T-cell (primary cell): ENCODE data around the gene LRRC2. TPM values are rescaled to one million over a fixed set of nuclear protein-coding genes. Genes with fewer than 3 reads are reported as not detected.

ENCODE experiments used
- ATAC-seq, 4 experiments: fragments of 200-7000 bp in 3 of 4; fragments of 150-1000 bp in 1 of 4; cut with Tn5 transposase; replicated peaks in 1 of 4; 1 replicate in 3 of 4; 2 replicates in 1 of 4; pipeline ENCODE4 v1.10.0; 2021; ENCODE audit warnings: moderate library complexity in 3 of 4, mild to moderate bottlenecking in 2 of 4, moderate number of reproducible peaks in 1 of 4
- CTCF ChIA-PET, 2 donors: fragments of 300-600 bp; sonication (Branson Sonifier 250); formaldehyde crosslinking; loops; one replicate each; lab custom pipeline; 2022; ENCODE audit warnings: antibody characterized with exemption in 2 of 2; lab: Charles Lee
- POLR2A ChIA-PET, 2 donors: fragments of 300-600 bp; sonication (Branson Sonifier 250); formaldehyde crosslinking; loops; one replicate each; lab custom pipeline; 2022; ENCODE audit warnings: antibody characterized with exemption in 2 of 2; lab: Charles Lee
- DNase-seq, 35 experiments: peaks; one replicate each; pipeline versions ENCODE4 v3.0.0 to v3.0.0-alpha.2; 2013 to 2023
- H3K27ac ChIP-seq: one replicate; pipeline ENCODE4 v1.5.1; 2013; ENCODE audit warnings: low read length
- H3K27me3 ChIP-seq, 2 experiments: replicated peaks in 1 of 2; 1 replicate in 1 of 2; 2 replicates in 1 of 2; pipeline versions ENCODE4 v1.6.1 to v1.7.0; 2013; ENCODE audit warnings: low read length in 1 of 2, mixed read lengths in 1 of 2; ENCODE audit not compliant: control insufficient read depth in 2 of 2, insufficient read depth in 2 of 2; ENCODE audit errors: extremely low read depth in 1 of 2
- H3K36me3 ChIP-seq, 2 donors: 1 replicate in 1 of 2; 2 replicates in 1 of 2; pipeline versions ENCODE4 v1.6.1 to v1.7.0; 2013; ENCODE audit warnings: low read length in 1 of 2; ENCODE audit not compliant: control insufficient read depth in 2 of 2, insufficient read depth in 1 of 2; ENCODE audit errors: extremely low read depth in 1 of 2
- H3K4me1 ChIP-seq, 2 experiments: 1 replicate in 1 of 2; 2 replicates in 1 of 2; pipeline versions ENCODE4 v1.6.1 to v1.7.0; 2013; ENCODE audit warnings: low read length in 2 of 2, mixed read lengths in 1 of 2; ENCODE audit not compliant: insufficient read depth in 2 of 2, control insufficient read depth in 1 of 2; ENCODE audit errors: extremely low read depth in 1 of 2
- H3K4me3 ChIP-seq, 2 donors: 1 replicate in 1 of 2; 2 replicates in 1 of 2; pipeline versions ENCODE4 v1.5.1 to v1.7.0; 2013; ENCODE audit warnings: mild to moderate bottlenecking in 2 of 2, low read length in 1 of 2, moderate library complexity in 1 of 2; ENCODE audit not compliant: control insufficient read depth in 1 of 2; ENCODE audit errors: extremely low read depth in 1 of 2
- H3K9me3 ChIP-seq: 2 replicates; pipeline ENCODE4 v1.7.0; 2013
- H3K27ac Mint-ChIP-seq, 2 donors: one replicate each; pipeline ENCODE4 v1.8.0; 2020 to 2021; ENCODE audit warnings: mild to moderate bottlenecking in 2 of 2, mixed read lengths in 2 of 2
- H3K27me3 Mint-ChIP-seq, 2 donors: one replicate each; pipeline ENCODE4 v1.8.0; 2021 to 2022; ENCODE audit warnings: mixed read lengths in 2 of 2
- H3K36me3 Mint-ChIP-seq: one replicate; pipeline ENCODE4 v1.8.0; 2021; ENCODE audit warnings: mixed read lengths
- H3K4me1 Mint-ChIP-seq, 3 donors: one replicate each; pipeline ENCODE4 v1.8.0; 2020 to 2022; ENCODE audit warnings: mixed read lengths in 3 of 3, mild to moderate bottlenecking in 1 of 3
- H3K4me3 Mint-ChIP-seq, 3 donors: one replicate each; pipeline ENCODE4 v1.8.0; 2020 to 2022; ENCODE audit warnings: mild to moderate bottlenecking in 3 of 3, mixed read lengths in 3 of 3, moderate library complexity in 3 of 3
- H3K9me3 Mint-ChIP-seq, 3 donors: one replicate each; pipeline ENCODE4 v1.8.0; 2020 to 2022; ENCODE audit warnings: mixed read lengths in 3 of 3
- WGBS: methylation state at CpG from one replicate; pipeline ENCODE4 v1.1.5; 2013; ENCODE audit warnings: missing lambda C conversion rate; ENCODE audit not compliant: insufficient coverage; 5-methylcytosine and 5-hydroxymethylcytosine counted together
- total RNA-seq, 35 experiments: library from RNA in 6 of 35; stranded (reverse) in 6 of 35; fragments of 120-200 nt in 1 of 35; gene quantifications; one replicate each; pipeline versions ENCODE4 v1.2.1 to v1.2.4 and lab custom pipeline; 2013 to 2026

Gene LRRC2
- total RNA-seq, 5 donors from 2014 or later (not counting 1 experiment from before 2014, with no cell fraction given) = 0.30 to 1.9 (median 1.0) TPM

DNA sequence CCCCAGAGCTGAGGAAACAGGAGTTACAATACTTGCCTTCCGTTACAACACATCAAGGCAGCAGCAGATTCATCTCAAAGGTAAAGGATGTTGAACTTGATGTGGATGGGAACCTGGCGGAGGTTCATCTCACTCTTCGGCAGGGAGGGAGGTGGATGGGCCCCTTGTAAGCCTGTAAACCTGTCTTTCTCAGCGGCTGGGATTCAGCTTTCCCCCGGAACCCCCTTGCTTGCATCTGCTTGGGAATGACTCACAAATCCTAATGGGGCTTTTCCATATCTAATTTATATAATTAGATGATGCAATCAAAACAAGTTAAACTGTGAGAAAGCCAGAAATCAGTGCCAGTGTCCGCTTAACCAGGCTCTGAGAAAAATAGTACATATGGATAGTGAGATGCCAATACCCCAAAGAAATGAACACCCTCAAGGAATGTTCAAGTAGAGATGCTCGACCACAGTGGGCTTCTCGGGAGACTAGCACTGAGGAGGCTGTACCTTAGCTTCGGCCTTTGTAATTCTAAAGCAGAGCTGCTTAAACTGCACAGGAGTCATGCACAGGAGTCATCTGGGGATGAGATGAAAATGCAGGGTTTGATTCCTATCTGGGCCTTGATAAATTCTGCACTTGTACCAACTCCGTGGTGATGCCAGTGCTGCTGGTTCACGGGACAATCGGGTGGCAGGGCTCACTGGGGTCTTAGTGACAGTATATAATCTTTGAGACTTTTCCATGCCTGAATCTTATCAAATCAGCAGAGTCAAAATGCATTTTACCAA is 44.0 kb upstream of the LRRC2 start:
- H3K4me1 Mint-ChIP-seq = no peaks in the 10 kb centered on the region
- WGBS = 87% methylated on average over 6 of the region's 12 CpGs
- H3K9me3 Mint-ChIP-seq = no peaks in the 10 kb centered on the region
- Histone ChIP-seq H3K4me1 (no peaks in the 10 kb centered on the region), H3K4me3 (no peak overlapping the region), H3K36me3 (no peaks in the 10 kb centered on the region), H3K27me3 (peaks cover 0 to 11% of the 10 kb centered on the region in 2 experiments), H3K9me3 (no peaks in the 10 kb centered on the region), H3K27ac (no peak overlapping the region)
- no peak overlapping the region for H3K4me3 Mint-ChIP-seq
- H3K27me3 Mint-ChIP-seq = peaks cover 5 to 8% of the 10 kb centered on the region in 2 donors
- H3K36me3 Mint-ChIP-seq = no peaks in the 10 kb centered on the region
- DNase-seq (no peak), ATAC-seq (no peak)
- POLR2A ChIA-PET = no interaction called here
- CTCF ChIA-PET = no interaction called here
- H3K27ac Mint-ChIP-seq = no peak overlapping the region

DNA sequence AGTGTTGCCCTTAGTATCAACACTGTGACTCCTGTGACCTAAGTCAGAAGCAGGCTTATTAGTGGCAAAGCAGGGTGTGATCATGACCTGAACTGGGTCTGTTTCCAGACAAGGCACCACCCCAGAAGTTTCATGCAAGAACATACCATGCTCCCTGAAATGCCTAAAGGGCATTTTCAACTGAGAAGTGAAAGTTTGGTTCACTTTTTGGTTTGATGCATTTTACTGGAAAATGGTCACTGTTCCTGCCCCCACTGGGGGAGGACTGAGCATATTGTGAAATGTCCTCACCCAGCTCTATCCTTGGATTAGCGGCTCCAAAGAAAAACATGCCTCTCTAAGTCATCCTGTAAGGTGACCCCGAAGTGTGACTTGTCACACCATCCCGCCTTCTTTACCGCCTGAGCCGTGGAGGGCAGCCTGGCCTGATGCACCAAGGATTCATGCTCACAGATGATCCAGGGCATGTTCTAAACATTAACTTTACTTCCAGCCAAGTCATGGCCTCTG is 43.2 kb upstream of the LRRC2 start:
- DNase-seq = no peak
- Histone ChIP-seq H3K27ac (no peak overlapping the region), H3K36me3 (no peaks in the 10 kb centered on the region), H3K27me3 (peaks cover 0 to 9% of the 10 kb centered on the region in 2 experiments), H3K4me1 (no peaks in the 10 kb centered on the region), H3K4me3 (no peak overlapping the region), H3K9me3 (no peaks in the 10 kb centered on the region)
- H3K4me1 Mint-ChIP-seq = no peaks in the 10 kb centered on the region
- H3K9me3 Mint-ChIP-seq = no peaks in the 10 kb centered on the region
- peaks cover 3 to 6% of the 10 kb centered on the region in 2 donors for H3K27me3 Mint-ChIP-seq
- ChIA-PET CTCF (no interaction called here), POLR2A (no interaction called here)
- no peak overlapping the region for H3K4me3 Mint-ChIP-seq
- 81% methylated on average over 5 of the region's 5 CpGs for WGBS
- H3K36me3 Mint-ChIP-seq = no peaks in the 10 kb centered on the region
- no peak overlapping the region for H3K27ac Mint-ChIP-seq
- ATAC-seq = no peak

DNA sequence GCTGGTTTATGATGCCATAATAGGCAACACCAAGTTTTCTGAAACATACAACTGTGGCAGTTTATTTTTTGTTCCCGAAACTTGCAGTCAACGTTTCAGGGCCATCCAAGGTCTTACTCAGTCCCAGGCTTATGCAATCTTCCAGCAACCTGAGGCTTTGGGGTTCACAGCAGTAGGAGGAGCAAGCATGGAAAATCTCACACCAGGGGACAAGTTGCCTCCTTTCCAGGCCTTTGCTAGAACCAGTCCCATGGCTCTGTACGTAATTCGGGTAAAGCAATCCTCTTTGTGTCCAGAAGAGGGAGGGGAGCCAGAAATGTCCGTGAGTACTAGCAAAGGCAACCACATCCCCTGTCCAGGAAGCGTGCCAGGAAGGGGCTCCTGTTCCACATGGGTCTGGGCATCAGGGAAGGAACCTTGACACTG is 41.5 kb upstream of the LRRC2 start:
- Mint-ChIP-seq H3K4me1 (no peaks in the 10 kb centered on the region), H3K9me3 (no peaks in the 10 kb centered on the region), H3K27me3 (peaks cover 3 to 4% of the 10 kb centered on the region in 2 donors), H3K36me3 (no peaks in the 10 kb centered on the region), H3K27ac (no peak overlapping the region), H3K4me3 (no peak overlapping the region)
- ChIA-PET POLR2A (no interaction called here), CTCF (interaction anchor here in 1 of 2 donors (0.9 kb wide), 1 partner anchor 22 kb away, joined by 3 read pairs; no protein-coding TSS in a partner anchor)
- Histone ChIP-seq H3K4me1 (no peaks in the 10 kb centered on the region), H3K9me3 (no peaks in the 10 kb centered on the region), H3K27ac (no peak overlapping the region), H3K36me3 (no peaks in the 10 kb centered on the region), H3K27me3 (peaks cover 0 to 6% of the 10 kb centered on the region in 2 experiments), H3K4me3 (no peak overlapping the region)
- DNase-seq (no peak), ATAC-seq (no peak)
- WGBS = 77% methylated on average over 2 of the region's 6 CpGs

DNA sequence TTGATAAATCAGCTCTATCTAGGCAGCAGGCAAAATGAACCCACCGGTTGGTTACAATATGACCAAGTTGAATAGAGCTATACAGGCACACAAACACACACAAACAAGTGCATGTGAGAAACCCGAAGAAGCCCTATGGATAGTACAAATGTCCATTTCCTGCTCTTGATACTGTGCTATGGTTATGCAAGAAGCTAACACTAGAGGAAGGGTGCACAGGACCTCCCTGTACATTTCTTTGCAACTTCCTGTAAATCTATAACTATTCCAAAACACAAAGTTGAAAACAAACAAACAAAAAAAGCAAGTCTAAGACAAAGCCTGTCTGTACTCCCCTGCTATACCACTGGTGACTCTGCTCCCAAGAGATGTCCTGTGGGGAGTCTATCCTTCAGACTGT is 38.0 kb upstream of the LRRC2 start:
- Mint-ChIP-seq H3K27me3 (peaks cover 1 to 3% of the 10 kb centered on the region in 2 donors), H3K36me3 (no peaks in the 10 kb centered on the region), H3K27ac (no peak overlapping the region), H3K4me3 (no peak overlapping the region), H3K9me3 (no peaks in the 10 kb centered on the region), H3K4me1 (no peaks in the 10 kb centered on the region)
- CTCF ChIA-PET = interaction anchor here in 1 of 2 donors (1.3 kb wide), 1 partner anchor 46 kb away, joined by 6 read pairs; no protein-coding TSS in a partner anchor
- Histone ChIP-seq H3K27me3 (peaks cover 0 to 2% of the 10 kb centered on the region in 2 experiments), H3K4me3 (no peak overlapping the region), H3K36me3 (no peaks in the 10 kb centered on the region), H3K4me1 (no peaks in the 10 kb centered on the region), H3K9me3 (no peaks in the 10 kb centered on the region), H3K27ac (no peak overlapping the region)
- WGBS = no CpG with 5 or more reads among the region's 2 CpGs
- ATAC-seq (no peak), DNase-seq (no peak)
- POLR2A ChIA-PET = no interaction called here

DNA sequence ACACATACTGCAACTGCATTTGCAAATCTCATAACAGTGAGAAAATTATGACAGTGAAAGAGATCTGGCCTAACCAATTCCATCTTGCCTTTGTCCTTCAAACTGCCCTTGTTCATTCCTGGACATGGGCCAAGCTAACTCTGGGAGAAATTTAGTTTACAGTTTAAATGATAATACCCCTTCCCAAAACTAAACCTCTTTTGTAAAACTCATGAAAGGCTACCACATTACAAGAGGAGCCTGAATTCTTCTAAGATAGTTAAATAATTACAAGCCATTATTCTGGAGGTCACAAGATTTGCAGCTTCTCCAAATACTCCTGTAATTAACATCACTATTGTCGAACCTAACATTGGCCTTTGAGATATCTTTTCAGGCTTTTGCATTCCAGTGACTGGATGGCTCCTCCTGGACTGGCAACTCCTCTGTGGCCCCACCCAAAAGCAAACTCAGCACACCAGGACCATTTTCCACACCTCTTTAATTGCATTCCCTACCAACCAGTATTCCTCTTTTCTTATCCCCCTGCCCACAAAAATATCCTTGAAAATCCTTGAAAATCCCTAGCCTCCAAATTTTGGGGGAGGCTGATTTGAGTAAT is 37.4 kb upstream of the LRRC2 start:
- no peak overlapping the region for H3K4me3 Mint-ChIP-seq
- peaks cover 0 to 2% of the 10 kb centered on the region in 2 experiments for H3K27me3 ChIP-seq
- no peaks in the 10 kb centered on the region for H3K4me1 Mint-ChIP-seq
- H3K36me3 ChIP-seq = no peaks in the 10 kb centered on the region
- no peak overlapping the region for H3K27ac Mint-ChIP-seq
- DNase-seq (no peak), ATAC-seq (no peak)
- 75% methylated on average over 1 of the region's 1 CpG for WGBS
- CTCF ChIA-PET = interaction anchor here in 1 of 2 donors (1.3 kb wide), 1 partner anchor 45 kb away, joined by 6 read pairs; no protein-coding TSS in a partner anchor
- POLR2A ChIA-PET = no interaction called here
- H3K4me1 ChIP-seq = no peaks in the 10 kb centered on the region
- no peak overlapping the region for H3K27ac ChIP-seq
- H3K9me3 Mint-ChIP-seq = no peaks in the 10 kb centered on the region
- H3K4me3 ChIP-seq = no peak overlapping the region
- H3K9me3 ChIP-seq = no peaks in the 10 kb centered on the region
- H3K27me3 Mint-ChIP-seq = peaks cover 2 to 3% of the 10 kb centered on the region in 2 donors
- H3K36me3 Mint-ChIP-seq = no peaks in the 10 kb centered on the region

DNA sequence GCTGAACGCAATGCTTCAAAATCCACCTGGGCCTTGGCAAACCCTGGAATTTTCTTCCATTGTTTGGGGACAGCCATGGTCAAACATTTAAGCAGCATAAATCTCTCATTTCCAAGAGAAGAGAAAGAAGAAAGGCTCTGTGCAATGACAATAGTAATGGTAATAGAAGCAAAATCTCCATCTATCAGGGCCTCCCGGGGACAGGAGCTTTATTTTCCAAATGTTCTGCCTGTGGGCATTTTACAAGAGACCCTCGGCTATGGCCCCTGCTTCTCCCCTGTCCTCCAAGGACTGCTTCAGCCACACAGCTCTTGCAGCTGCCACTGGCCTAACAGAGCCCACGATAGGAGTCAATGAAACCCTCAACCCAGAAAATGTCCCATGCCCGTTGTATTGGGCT is 33.5 kb upstream of the LRRC2 start:
- Histone ChIP-seq H3K9me3 (no peaks in the 10 kb centered on the region), H3K4me1 (no peaks in the 10 kb centered on the region), H3K27me3 (peaks cover 0 to 2% of the 10 kb centered on the region in 2 experiments), H3K27ac (no peak overlapping the region), H3K4me3 (no peak overlapping the region), H3K36me3 (no peaks in the 10 kb centered on the region)
- CTCF ChIA-PET = no interaction called here
- Mint-ChIP-seq H3K4me1 (no peaks in the 10 kb centered on the region), H3K27ac (no peak overlapping the region), H3K36me3 (no peaks in the 10 kb centered on the region), H3K9me3 (no peaks in the 10 kb centered on the region), H3K4me3 (no peak overlapping the region), H3K27me3 (peaks cover 2 to 3% of the 10 kb centered on the region in 2 donors)
- ATAC-seq (no peak), DNase-seq (no peak)
- POLR2A ChIA-PET = no interaction called here
- WGBS = 69% methylated on average over 3 of the region's 5 CpGs
